CD4-positive, alpha-beta T cell (primary cell): Measurements from ENCODE around the gene PPP2R2C. TPM values are rescaled to one million over a fixed set of nuclear protein-coding genes. Genes with fewer than 3 reads are reported as not detected.

ENCODE experiments used
- ATAC-seq: fragments of 200-7000 bp; cut with Tn5 transposase; one replicate; pipeline ENCODE4 v1.10.0; 2022; ENCODE audit warnings: mild to moderate bottlenecking; ENCODE audit not compliant: poor library complexity
- CTCF ChIA-PET: fragments of 350-600 bp; sonication (Branson Sonifier 250); formaldehyde crosslinking; loops from one replicate; lab custom pipeline; 2021; ENCODE audit warnings: antibody characterized with exemption, inconsistent platforms; lab: Charles Lee
- POLR2A ChIA-PET: fragments of 350-600 bp; sonication (Branson Sonifier 250); formaldehyde crosslinking; loops from one replicate; lab custom pipeline; 2021; ENCODE audit warnings: antibody characterized with exemption, inconsistent platforms; lab: Charles Lee
- DNase-seq, 14 experiments: peaks; one replicate each; pipeline ENCODE4 v3.0.0-alpha.2; 2013 to 2020; ENCODE audit warnings: mixed read lengths in 2 of 14
- H3K27ac ChIP-seq, 2 donors: one replicate each; pipeline versions ENCODE4 v1.5.1 to v1.7.0; 2013; ENCODE audit warnings: low read length in 2 of 2, low read depth in 1 of 2, mild to moderate bottlenecking in 1 of 2
- H3K27me3 ChIP-seq, 2 experiments: 1 replicate in 1 of 2; 2 replicates in 1 of 2; pipeline versions ENCODE4 v1.6.1 to v1.7.0; 2013; ENCODE audit warnings: low read length in 2 of 2, control low read depth in 1 of 2, mild to moderate bottlenecking in 1 of 2, moderate library complexity in 1 of 2; ENCODE audit not compliant: insufficient read depth in 2 of 2, control insufficient read depth in 1 of 2
- H3K36me3 ChIP-seq: one replicate; pipeline ENCODE4 v1.6.1; 2013; ENCODE audit warnings: low read length, control low read depth; ENCODE audit not compliant: insufficient read depth
- H3K4me1 ChIP-seq: one replicate; pipeline ENCODE4 v1.6.1; 2013; ENCODE audit warnings: low read length, control low read depth; ENCODE audit not compliant: insufficient read depth
- H3K4me3 ChIP-seq: one replicate; pipeline ENCODE4 v1.5.1; 2013; ENCODE audit warnings: mild to moderate bottlenecking, low read length, moderate library complexity
- H3K9me3 ChIP-seq, 2 experiments: 1 replicate in 1 of 2; 2 replicates in 1 of 2; pipeline versions ENCODE4 v1.6.1 to v1.7.0; 2013; ENCODE audit warnings: low read length in 2 of 2, mild to moderate bottlenecking in 2 of 2, control low read depth in 1 of 2, moderate library complexity in 1 of 2; ENCODE audit not compliant: control insufficient read depth in 1 of 2, insufficient read depth in 1 of 2
- H3K27ac Mint-ChIP-seq: one replicate; pipeline ENCODE4 v1.8.0; 2020; ENCODE audit warnings: mixed read lengths
- H3K27me3 Mint-ChIP-seq: one replicate; pipeline ENCODE4 v1.8.0; 2021; ENCODE audit warnings: mixed read lengths
- H3K36me3 Mint-ChIP-seq: one replicate; pipeline ENCODE4 v1.8.0; 2021; ENCODE audit warnings: low read depth, mixed read lengths
- H3K4me1 Mint-ChIP-seq: one replicate; pipeline ENCODE4 v1.8.0; 2021; ENCODE audit warnings: low read depth, mixed read lengths
- H3K4me3 Mint-ChIP-seq: one replicate; pipeline ENCODE4 v1.8.0; 2020; ENCODE audit warnings: mild to moderate bottlenecking, mixed read lengths
- H3K9me3 Mint-ChIP-seq: one replicate; pipeline ENCODE4 v1.8.0; 2020; ENCODE audit warnings: mixed read lengths
- intact Hi-C, 2 experiments: fragments of 100-400 bp; cut with DNase I in 1 of 2; cut with micrococcal nuclease in 1 of 2; formaldehyde crosslinking; loops; one replicate each; pipeline versions ENCODE4 v1.15.1 to v1.9.0; 2023 to 2025; cut with DNase I, micrococcal nuclease
- total RNA-seq, 174 experiments: library from RNA in 2 of 174; stranded (reverse) in 2 of 174; gene quantifications; one replicate each; pipeline ENCODE4 v1.2.3 and lab custom pipeline; 2021 to 2026
- TF ChIP-seq, protein P1 (sequence below): fragments of 200-600 bp; IDR thresholded peaks from one replicate; pipeline ENCODE4 v1.8.0; 2022; ENCODE audit warnings: antibody characterized with exemption, mild to moderate bottlenecking

The PPP2R2C gene
- total RNA-seq, 2 experiments from 2014 or later: not detected

- Mint-ChIP-seq H3K27me3 (peaks cover 13% of the 10 kb centered on the region), H3K4me3 (no peak overlapping the region), H3K36me3 (no peaks in the 10 kb centered on the region), H3K9me3 (no peaks in the 10 kb centered on the region), H3K27ac (no peak overlapping the region), H3K4me1 (no peaks in the 10 kb centered on the region)
- H3K4me1 ChIP-seq: no peaks in the 10 kb centered on the region
- DNase-seq (no peak), ATAC-seq (no peak)
- H3K27ac ChIP-seq: no peak overlapping the region
- ChIA-PET POLR2A (no interaction called here), CTCF (no interaction called here)
- intact Hi-C loops: no loop called here
- no peaks in the 10 kb centered on the region for H3K36me3 ChIP-seq
- no peak overlapping the region for H3K4me3 ChIP-seq
- TF ChIP-seq, protein P1, sequence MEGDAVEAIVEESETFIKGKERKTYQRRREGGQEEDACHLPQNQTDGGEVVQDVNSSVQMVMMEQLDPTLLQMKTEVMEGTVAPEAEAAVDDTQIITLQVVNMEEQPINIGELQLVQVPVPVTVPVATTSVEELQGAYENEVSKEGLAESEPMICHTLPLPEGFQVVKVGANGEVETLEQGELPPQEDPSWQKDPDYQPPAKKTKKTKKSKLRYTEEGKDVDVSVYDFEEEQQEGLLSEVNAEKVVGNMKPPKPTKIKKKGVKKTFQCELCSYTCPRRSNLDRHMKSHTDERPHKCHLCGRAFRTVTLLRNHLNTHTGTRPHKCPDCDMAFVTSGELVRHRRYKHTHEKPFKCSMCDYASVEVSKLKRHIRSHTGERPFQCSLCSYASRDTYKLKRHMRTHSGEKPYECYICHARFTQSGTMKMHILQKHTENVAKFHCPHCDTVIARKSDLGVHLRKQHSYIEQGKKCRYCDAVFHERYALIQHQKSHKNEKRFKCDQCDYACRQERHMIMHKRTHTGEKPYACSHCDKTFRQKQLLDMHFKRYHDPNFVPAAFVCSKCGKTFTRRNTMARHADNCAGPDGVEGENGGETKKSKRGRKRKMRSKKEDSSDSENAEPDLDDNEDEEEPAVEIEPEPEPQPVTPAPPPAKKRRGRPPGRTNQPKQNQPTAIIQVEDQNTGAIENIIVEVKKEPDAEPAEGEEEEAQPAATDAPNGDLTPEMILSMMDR: no peak
- no peaks in the 10 kb centered on the region for H3K9me3 ChIP-seq
- H3K27me3 ChIP-seq: no peaks in the 10 kb centered on the region
Measured at GRCh38 chr4:6371271-6371670, 101.1 kb downstream of the PPP2R2C start.

DNA sequence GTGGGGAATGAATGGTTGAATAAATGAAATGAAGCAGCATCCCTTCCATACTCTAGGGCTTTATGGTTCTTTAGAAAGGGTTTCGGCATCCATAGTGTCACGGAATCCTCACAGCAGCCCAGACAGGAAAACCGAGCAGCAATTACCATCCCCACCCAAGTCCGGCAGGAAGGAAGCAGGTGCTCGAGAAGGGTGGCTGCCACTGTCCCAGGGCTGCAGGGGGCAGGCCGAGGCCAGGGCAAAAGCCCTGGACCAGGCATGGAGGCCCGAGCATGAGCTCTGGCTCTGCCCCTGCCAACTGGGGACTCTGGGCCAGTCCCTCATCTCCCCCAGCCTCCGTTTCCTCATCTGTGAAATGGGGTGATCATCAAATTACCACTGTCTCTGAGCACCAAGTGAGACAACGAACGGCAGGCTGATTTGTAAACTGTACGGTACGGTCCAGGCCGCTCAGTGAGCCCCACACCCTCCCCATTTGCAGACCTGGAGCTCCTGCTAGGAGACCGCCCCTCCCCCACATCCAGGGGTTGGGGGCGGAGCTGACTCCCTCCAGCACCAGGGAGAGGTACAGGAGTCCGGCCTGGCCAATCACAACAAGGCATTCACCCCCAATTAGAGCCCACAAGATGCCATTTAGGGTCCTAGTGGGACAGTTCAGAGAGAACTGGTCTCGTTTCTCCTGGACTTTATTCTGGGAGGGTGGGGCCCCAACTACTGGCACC, 102.3 kb downstream of the PPP2R2C start:
- H3K4me1 ChIP-seq: no peaks in the 10 kb centered on the region
- TF ChIP-seq, protein P1: no peak
- ChIA-PET CTCF (no interaction called here), POLR2A (no interaction called here)
- H3K27me3 ChIP-seq: no peaks in the 10 kb centered on the region
- Mint-ChIP-seq H3K4me1 (no peaks in the 10 kb centered on the region), H3K27me3 (peaks cover 13% of the 10 kb centered on the region), H3K36me3 (no peaks in the 10 kb centered on the region), H3K27ac (no peak overlapping the region), H3K9me3 (no peaks in the 10 kb centered on the region), H3K4me3 (no peak overlapping the region)
- ATAC-seq: no peak
- no peak overlapping the region for H3K4me3 ChIP-seq
- H3K27ac ChIP-seq: no peak overlapping the region
- DNase-seq: no peak
- intact Hi-C loops: loop anchor here in 1 of 2 experiments (10.0 kb wide), 1 partner anchor 175 kb away; no protein-coding TSS in a partner anchor
- no peaks in the 10 kb centered on the region for H3K36me3 ChIP-seq
- H3K9me3 ChIP-seq: no peaks in the 10 kb centered on the region

DNA sequence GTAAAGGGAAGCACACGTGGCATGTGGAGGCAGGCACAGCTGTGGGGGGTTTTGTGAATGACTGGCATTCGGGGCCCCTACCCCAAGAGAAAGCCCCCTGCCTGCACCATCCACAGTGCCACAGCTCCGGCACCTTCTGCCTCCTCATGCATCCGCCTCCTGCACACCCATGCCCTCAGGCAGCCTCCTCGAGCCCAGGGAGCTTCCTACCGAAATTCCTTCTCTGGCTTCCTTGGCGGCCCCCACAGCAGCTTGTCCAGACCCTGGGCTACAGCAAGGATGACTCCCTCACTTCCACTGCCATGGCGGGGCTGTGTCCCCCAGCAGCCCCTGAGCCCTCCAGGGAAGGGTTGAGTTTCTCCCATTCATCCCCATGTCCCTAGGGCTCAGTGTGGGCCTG, 102.9 kb downstream of the PPP2R2C start:
- H3K36me3 ChIP-seq: no peaks in the 10 kb centered on the region
- ChIA-PET CTCF (no interaction called here), POLR2A (no interaction called here)
- H3K9me3 ChIP-seq: no peaks in the 10 kb centered on the region
- intact Hi-C loops: loop anchor here in 1 of 2 experiments (10.0 kb wide), 1 partner anchor 175 kb away; no protein-coding TSS in a partner anchor
- Mint-ChIP-seq H3K4me1 (no peaks in the 10 kb centered on the region), H3K9me3 (no peaks in the 10 kb centered on the region), H3K36me3 (no peaks in the 10 kb centered on the region), H3K27me3 (peaks cover 13% of the 10 kb centered on the region), H3K27ac (no peak overlapping the region), H3K4me3 (no peak overlapping the region)
- no peak overlapping the region for H3K27ac ChIP-seq
- DNase-seq (no peak), ATAC-seq (no peak)
- TF ChIP-seq, protein P1: no peak
- H3K4me1 ChIP-seq: no peaks in the 10 kb centered on the region
- no peaks in the 10 kb centered on the region for H3K27me3 ChIP-seq
- no peak overlapping the region for H3K4me3 ChIP-seq
